HepG2 (cell line): ENCODE data around the gene ZNF341. TPM values are rescaled to one million over a fixed set of nuclear protein-coding genes. Genes with fewer than 3 reads are reported as not detected.
A peak's percentile ranks its signal among the peaks of the same experiment; 100 is the strongest.

Experiments used
- ATF7 ChIP-seq, 2 experiments: fragments of 450-650 bp in 1 of 2; sonication (generic) in 1 of 2; formaldehyde crosslinking in 1 of 2; IDR thresholded peaks; 2 replicates each; pipeline versions ENCODE4 v1.4.0 to v1.6.1; 2016 to 2020; ENCODE audit warnings: antibody characterized with exemption in 1 of 2, mild to moderate bottlenecking in 1 of 2, missing genetic modification reagents in 1 of 2
- FLYWCH1 ChIP-seq: sonication (generic); formaldehyde crosslinking; IDR thresholded peaks from 2 replicates; pipeline ENCODE4 v1.8.1; 2023; ENCODE audit warnings: mild to moderate bottlenecking, missing genetic modification reagents
- GRHL1 ChIP-seq: sonication (generic); formaldehyde crosslinking; conservative IDR thresholded peaks from 2 replicates; pipeline ENCODE4 v1.8.0; 2022; ENCODE audit warnings: missing genetic modification reagents
- HNRNPL ChIP-seq: fragments of 200-400 bp; formaldehyde crosslinking; IDR thresholded peaks from 2 replicates; pipeline ENCODE4 v1.6.1; 2017; ENCODE audit warnings: mild to moderate bottlenecking, low read depth, low read length
- HOXD1 ChIP-seq: sonication (generic); formaldehyde crosslinking; IDR thresholded peaks from 2 replicates; pipeline ENCODE4 v1.5.0; 2020; ENCODE audit warnings: missing genetic modification reagents
- KLF9 ChIP-seq: IDR thresholded peaks from 2 replicates; pipeline ENCODE4 v1.6.1; 2016; ENCODE audit warnings: low read depth
- MIER2 ChIP-seq: IDR thresholded peaks from 2 replicates; pipeline ENCODE4 v1.6.1; 2016; ENCODE audit warnings: missing biosample characterization, missing genetic modification reagents
- RARA ChIP-seq: IDR thresholded peaks from 2 replicates; pipeline ENCODE4 v1.6.1; 2016; ENCODE audit warnings: missing genetic modification reagents, missing compliant biosample characterization
- RNF219 ChIP-seq: sonication (generic); formaldehyde crosslinking; IDR thresholded peaks from 2 replicates; pipeline ENCODE4 v1.5.0; 2020; ENCODE audit warnings: mild to moderate bottlenecking, missing genetic modification reagents
- SIX4 ChIP-seq: sonication (generic); formaldehyde crosslinking; IDR thresholded peaks from 2 replicates; pipeline ENCODE4 v1.4.0; 2020; ENCODE audit warnings: missing genetic modification reagents
- SPEN ChIP-seq: sonication (generic); formaldehyde crosslinking; IDR thresholded peaks from 2 replicates; pipeline ENCODE4 v1.5.1; 2020; ENCODE audit warnings: low read depth, mild to moderate bottlenecking, missing genetic modification reagents
- SRY ChIP-seq: sonication (generic); formaldehyde crosslinking; IDR thresholded peaks from 2 replicates; pipeline ENCODE4 v1.8.0; 2022; ENCODE audit warnings: mild to moderate bottlenecking, missing genetic modification reagents
- THAP9 ChIP-seq: sonication (generic); formaldehyde crosslinking; IDR thresholded peaks from 2 replicates; pipeline ENCODE4; 2020; ENCODE audit warnings: missing genetic modification reagents, mild to moderate bottlenecking, borderline replicate concordance
- ZBTB4 ChIP-seq: sonication (generic); formaldehyde crosslinking; IDR thresholded peaks from 2 replicates; pipeline ENCODE4 v1.4.0; 2020; ENCODE audit warnings: missing genetic modification reagents, mild to moderate bottlenecking, borderline replicate concordance
- ZNF101 ChIP-seq: sonication (generic); formaldehyde crosslinking; IDR thresholded peaks from 2 replicates; pipeline ENCODE4 v1.4.0; 2020; ENCODE audit warnings: mild to moderate bottlenecking, low read depth, missing genetic modification reagents, borderline replicate concordance
- ZNF550 ChIP-seq: sonication (generic); formaldehyde crosslinking; IDR thresholded peaks from 2 replicates; pipeline ENCODE4 v1.4.0; 2020; ENCODE audit warnings: mild to moderate bottlenecking, missing genetic modification reagents, borderline replicate concordance
- ZNF558 ChIP-seq: sonication (generic); formaldehyde crosslinking; IDR thresholded peaks from 2 replicates; pipeline ENCODE4 v1.9.0; 2022; ENCODE audit warnings: mild to moderate bottlenecking, missing genetic modification reagents, borderline replicate concordance
- ZNF773 ChIP-seq: sonication (generic); formaldehyde crosslinking; IDR thresholded peaks from 2 replicates; pipeline ENCODE4 v1.4.0; 2020; ENCODE audit warnings: missing genetic modification reagents, borderline replicate concordance
- ZNF883 ChIP-seq: sonication (generic); formaldehyde crosslinking; IDR thresholded peaks from 2 replicates; pipeline ENCODE4 v1.5.1; 2020; ENCODE audit warnings: mild to moderate bottlenecking, missing genetic modification reagents; ENCODE audit errors: not compliant biosample characterization
- polyA plus RNA-seq, 8 experiments: library from polyadenylated mRNA; depleted of rRNA in 3 of 8; stranded (reverse) in 7 of 8; unstranded in 1 of 8; fragments of >200 nt; fragmentation: Illumina TruSeq in 4 of 8; extraction: Trizol in 4 of 8; gene quantifications; 2 replicates each; pipeline versions ENCODE4 v1.2.1 to v1.2.3, GENCODE V29; 2011 to 2016; ENCODE audit warnings: low read depth in 4 of 8, missing spikeins in 1 of 8, mixed read lengths in 1 of 8; ENCODE audit not compliant: insufficient read depth in 1 of 8
- total RNA-seq, 5 experiments: library from RNA; depleted of rRNA; stranded (reverse); fragments of >200 nt; fragmentation: Illumina TruSeq; extraction: Trizol; gene quantifications; 2 replicates each; pipeline ENCODE4 v1.2.3, GENCODE V29; 2016; ENCODE audit warnings: low read depth in 1 of 5

Gene ZNF341
- total and polyA plus RNA-seq, 2 of the 13 experiments (the other 11 are each of a cell fraction or from before 2014, with no cell fraction given) = 1.1 to 2.2 TPM

- no peak for TF ChIP-seq GRHL1 (CRISPR knock-in tag)
- TF ChIP-seq ZNF883 = no peak
- no peak for TF ChIP-seq RNF219
- TF ChIP-seq SRY (CRISPR knock-in tag) = no peak; the same call in 1 of the 2 replicates
- no peak for TF ChIP-seq THAP9
- no peak for TF ChIP-seq HNRNPL
- TF ChIP-seq RARA (CRISPR knock-in tag) = peak; percentile 58
- TF ChIP-seq SPEN (CRISPR knock-in tag) = peak; percentile 26; the same call in 1 of the 2 replicates
- TF ChIP-seq ZNF773 (CRISPR knock-in tag) = no peak
- no peak for TF ChIP-seq ATF7 (IDR thresholded peaks at IDR 0.05)
- TF ChIP-seq ATF7 (CRISPR knock-in tag; IDR thresholded peaks at IDR 0.05) = no peak
- no peak for TF ChIP-seq ZNF558 (CRISPR knock-in tag)
- TF ChIP-seq KLF9 = 0 out of 2 replicates have a peak, but pooled peaks have one; percentile 7
- TF ChIP-seq ZBTB4 (CRISPR knock-in tag) = no peak
- TF ChIP-seq HOXD1 = no peak
- no peak for TF ChIP-seq MIER2 (CRISPR knock-in tag)
- no peak for TF ChIP-seq SIX4
- no peak for TF ChIP-seq FLYWCH1
- TF ChIP-seq ZNF550 (CRISPR knock-in tag) = no peak
- TF ChIP-seq ZNF101 (CRISPR knock-in tag) = no peak
Observed at GRCh38 chr20:33812152-33812849, 80.5 kb downstream of the ZNF341 start (continued).
